Measurements from ENCODE around the gene RNGTT. TPM values are rescaled to one million over a fixed set of nuclear protein-coding genes. Genes with fewer than 3 reads are reported as not detected.
"Not testable (repeated sequence)": the region's sequence is repeated elsewhere in the genome, so short reads cannot be mapped to it uniquely, and the experiment has no call there.

RNGTT gene
- total RNA-seq, 1 donor from 2014 or later, result 24.2 TPM

- Mint-ChIP-seq H3K36me3 (ENCODE audit: low read depth) (peaks cover 30% of the 10 kb centered on the region), H3K27me3 (ENCODE audit: low read depth) (no peaks in the 10 kb centered on the region), H3K4me1 (ENCODE audit: low read depth) (peaks cover 6% of the 10 kb centered on the region), H3K27ac (no peak overlapping the region), H3K9me3 (peaks cover 7% of the 10 kb centered on the region), H3K4me3 (ENCODE audit: low read depth) (no peak overlapping the region)
- DNase-seq (ENCODE audit: low spot score), result no peak
- intact Hi-C loops (cut with micrococcal nuclease), result no loop called here
Measured at GRCh38 chr6:88734544-88734943, 228.9 kb downstream of the RNGTT start.

- Mint-ChIP-seq H3K4me1 (ENCODE audit: low read depth) (peaks cover 11% of the 10 kb centered on the region), H3K27me3 (ENCODE audit: low read depth) (no peaks in the 10 kb centered on the region), H3K36me3 (ENCODE audit: low read depth) (peaks cover 24% of the 10 kb centered on the region), H3K4me3 (ENCODE audit: low read depth) (no peak overlapping the region), H3K27ac (no peak overlapping the region), H3K9me3 (peaks cover 7% of the 10 kb centered on the region)
- no peak for DNase-seq (ENCODE audit: low spot score)
- intact Hi-C loops (cut with micrococcal nuclease), result no loop called here
Measured at GRCh38 chr6:88730611-88731011, 232.8 kb downstream of the RNGTT start.

DNA sequence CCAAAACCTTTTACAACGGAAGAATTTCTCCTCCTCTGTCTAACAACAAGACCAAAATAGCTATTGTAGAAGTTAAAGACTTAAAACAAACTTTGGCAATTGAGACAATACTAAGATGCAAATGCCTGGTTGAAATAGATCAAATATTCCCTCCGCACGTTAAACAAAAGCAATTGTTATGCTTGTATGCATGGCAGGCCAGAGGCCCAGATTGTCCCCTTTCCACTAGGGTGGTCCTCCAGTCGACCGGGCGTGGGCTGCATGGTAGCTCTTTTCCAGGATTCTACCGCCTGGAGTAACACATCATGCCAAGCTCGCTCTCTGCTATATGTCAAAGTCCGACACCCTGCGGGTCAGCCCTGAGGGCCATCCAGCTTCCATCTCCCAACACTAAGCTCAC is 234.7 kb downstream of the RNGTT start:
- no peak overlapping the region for H3K4me3 Mint-ChIP-seq (ENCODE audit: low read depth)
- H3K36me3 Mint-ChIP-seq (ENCODE audit: low read depth), result peaks cover 30% of the 10 kb centered on the region
- H3K27me3 Mint-ChIP-seq (ENCODE audit: low read depth), result no peaks in the 10 kb centered on the region
- no peak overlapping the region for H3K27ac Mint-ChIP-seq
- H3K9me3 Mint-ChIP-seq, result peaks cover 5% of the 10 kb centered on the region
- intact Hi-C loops (cut with micrococcal nuclease), result no loop called here
- no peak for DNase-seq (ENCODE audit: low spot score)
- peaks cover 22% of the 10 kb centered on the region for H3K4me1 Mint-ChIP-seq (ENCODE audit: low read depth)

DNA sequence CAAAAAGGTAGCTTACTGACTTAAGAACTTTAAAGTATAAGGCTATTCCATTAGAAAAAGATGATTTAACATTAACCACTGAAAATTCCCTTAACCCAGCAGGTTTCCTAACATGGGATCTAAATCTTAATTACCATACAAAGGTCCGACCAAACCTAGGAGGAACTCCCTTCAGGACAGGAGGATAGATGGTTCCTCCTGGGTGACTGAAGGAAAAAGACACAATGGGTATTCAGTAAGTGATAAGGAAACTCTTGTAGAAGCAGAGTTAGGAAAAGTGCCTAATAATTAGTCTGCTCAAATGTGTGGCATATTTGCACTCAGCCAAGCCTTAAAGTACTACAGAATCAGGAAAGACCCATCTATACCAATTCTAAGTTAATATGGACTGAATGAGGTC is 237.0 kb downstream of the RNGTT start:
- H3K27ac Mint-ChIP-seq; intact Hi-C loops (cut with micrococcal nuclease); H3K4me3 Mint-ChIP-seq (ENCODE audit: low read depth); H3K9me3 Mint-ChIP-seq; DNase-seq (ENCODE audit: low spot score); H3K27me3 Mint-ChIP-seq (ENCODE audit: low read depth): not testable (repeated sequence)
- H3K36me3 Mint-ChIP-seq (ENCODE audit: low read depth), result peaks cover 27% of the 10 kb centered on the region
- H3K4me1 Mint-ChIP-seq (ENCODE audit: low read depth), result peaks cover 18% of the 10 kb centered on the region

DNA sequence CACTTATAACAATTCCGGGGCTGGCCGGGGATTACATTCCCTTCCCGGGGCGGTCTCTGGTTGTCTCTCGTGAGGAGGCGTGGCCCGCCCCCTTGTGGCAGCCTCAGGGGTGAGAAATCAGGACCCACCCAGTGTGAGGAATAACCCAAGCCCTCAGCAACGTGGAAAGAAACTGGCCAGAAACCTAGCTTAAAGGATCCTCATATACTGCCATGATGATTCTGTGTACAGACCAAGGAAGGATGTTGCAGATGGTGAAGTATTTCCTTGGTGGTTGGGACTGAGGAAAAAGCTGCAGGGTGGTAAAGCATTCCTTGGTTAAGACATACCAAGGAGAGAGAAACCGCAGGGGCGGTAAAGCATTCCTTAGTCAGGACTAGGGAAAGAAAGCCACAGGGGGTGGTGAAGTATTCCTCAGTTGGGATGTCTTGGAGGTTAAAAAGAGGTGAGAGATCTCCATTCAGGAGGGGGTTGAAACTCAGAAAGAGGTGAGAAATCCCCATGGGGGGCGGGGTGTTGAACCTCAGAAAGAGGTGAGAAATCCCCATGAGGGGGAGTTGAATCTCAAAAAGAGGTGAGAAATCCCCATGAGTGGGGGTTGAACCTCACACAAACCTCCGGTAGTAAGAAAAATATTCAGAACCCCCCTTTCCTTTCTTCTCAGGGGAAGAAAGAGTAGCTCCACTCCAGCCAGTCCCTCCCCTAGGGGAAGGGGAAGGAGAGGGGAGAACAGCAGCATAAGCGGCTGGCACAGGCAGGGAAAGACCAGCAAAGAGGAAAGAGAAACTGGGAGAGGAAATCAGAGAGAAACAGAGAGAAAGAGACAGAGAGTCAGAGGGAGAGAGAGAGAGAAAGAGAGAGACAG is 238.1 kb downstream of the RNGTT start:
- intact Hi-C loops (cut with micrococcal nuclease), result no loop called here
- no peak overlapping the region for H3K4me3 Mint-ChIP-seq (ENCODE audit: low read depth)
- H3K36me3 Mint-ChIP-seq (ENCODE audit: low read depth), result peaks cover 18% of the 10 kb centered on the region
- no peaks in the 10 kb centered on the region for H3K27me3 Mint-ChIP-seq (ENCODE audit: low read depth)
- H3K9me3 Mint-ChIP-seq, result no peaks in the 10 kb centered on the region
- no peak for DNase-seq (ENCODE audit: low spot score)
- peaks cover 16% of the 10 kb centered on the region for H3K4me1 Mint-ChIP-seq (ENCODE audit: low read depth)
- peak overlapping the region; percentile 58 for H3K27ac Mint-ChIP-seq

DNA sequence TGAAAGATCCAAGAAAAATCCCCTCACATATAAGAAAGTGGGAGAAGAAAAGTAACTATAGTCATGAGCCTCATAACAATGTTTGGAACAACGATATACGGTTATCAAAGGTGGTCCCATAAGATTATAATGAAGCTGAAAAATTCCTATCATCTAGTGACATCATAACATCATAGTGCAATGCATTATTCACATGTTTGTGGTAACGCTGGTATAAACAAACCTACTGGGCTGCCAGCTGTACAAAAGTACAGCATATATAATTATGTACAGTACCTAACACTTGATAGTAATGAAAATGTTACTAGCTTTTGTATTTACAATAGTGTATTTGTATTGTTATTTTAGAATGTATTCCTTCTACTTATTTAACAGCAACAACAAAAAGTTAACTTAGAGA is 240.7 kb downstream of the RNGTT start:
- H3K9me3 Mint-ChIP-seq, result no peaks in the 10 kb centered on the region
- intact Hi-C loops (cut with micrococcal nuclease), result no loop called here
- no peaks in the 10 kb centered on the region for H3K27me3 Mint-ChIP-seq (ENCODE audit: low read depth)
- DNase-seq (ENCODE audit: low spot score), result no peak
- H3K4me1 Mint-ChIP-seq (ENCODE audit: low read depth), result peaks cover 16% of the 10 kb centered on the region
- peaks cover 6% of the 10 kb centered on the region for H3K36me3 Mint-ChIP-seq (ENCODE audit: low read depth)
- H3K27ac Mint-ChIP-seq, result no peak overlapping the region
- H3K4me3 Mint-ChIP-seq (ENCODE audit: low read depth), result no peak overlapping the region

GRCh38 chr6:88716399-88716798 is 247.0 kb downstream of the RNGTT start:
- H3K9me3 Mint-ChIP-seq; H3K4me1 Mint-ChIP-seq (ENCODE audit: low read depth); DNase-seq (ENCODE audit: low spot score); H3K27me3 Mint-ChIP-seq (ENCODE audit: low read depth); H3K4me3 Mint-ChIP-seq (ENCODE audit: low read depth); intact Hi-C loops (cut with micrococcal nuclease); H3K27ac Mint-ChIP-seq: not testable (repeated sequence)
- peaks cover 12% of the 10 kb centered on the region for H3K36me3 Mint-ChIP-seq (ENCODE audit: low read depth)

- Mint-ChIP-seq H3K27me3 (ENCODE audit: low read depth) (no peaks in the 10 kb centered on the region), H3K27ac (no peak overlapping the region), H3K4me1 (ENCODE audit: low read depth) (no peaks in the 10 kb centered on the region), H3K4me3 (ENCODE audit: low read depth) (no peak overlapping the region), H3K36me3 (ENCODE audit: low read depth) (peaks cover 12% of the 10 kb centered on the region), H3K9me3 (peaks cover 10% of the 10 kb centered on the region)
- no peak for DNase-seq (ENCODE audit: low spot score)
- intact Hi-C loops (cut with micrococcal nuclease), result no loop called here
Measured at GRCh38 chr6:88712243-88712936, 251.0 kb downstream of the RNGTT start.

- Mint-ChIP-seq H3K36me3 (ENCODE audit: low read depth) (peaks cover 4% of the 10 kb centered on the region), H3K9me3 (peaks cover 5% of the 10 kb centered on the region), H3K27me3 (ENCODE audit: low read depth) (no peaks in the 10 kb centered on the region), H3K27ac (no peak overlapping the region), H3K4me3 (ENCODE audit: low read depth) (no peak overlapping the region), H3K4me1 (ENCODE audit: low read depth) (peaks cover 9% of the 10 kb centered on the region)
- no peak for DNase-seq (ENCODE audit: low spot score)
- intact Hi-C loops (cut with micrococcal nuclease), result no loop called here
Measured at GRCh38 chr6:88709819-88710246, 253.6 kb downstream of the RNGTT start.

DNA sequence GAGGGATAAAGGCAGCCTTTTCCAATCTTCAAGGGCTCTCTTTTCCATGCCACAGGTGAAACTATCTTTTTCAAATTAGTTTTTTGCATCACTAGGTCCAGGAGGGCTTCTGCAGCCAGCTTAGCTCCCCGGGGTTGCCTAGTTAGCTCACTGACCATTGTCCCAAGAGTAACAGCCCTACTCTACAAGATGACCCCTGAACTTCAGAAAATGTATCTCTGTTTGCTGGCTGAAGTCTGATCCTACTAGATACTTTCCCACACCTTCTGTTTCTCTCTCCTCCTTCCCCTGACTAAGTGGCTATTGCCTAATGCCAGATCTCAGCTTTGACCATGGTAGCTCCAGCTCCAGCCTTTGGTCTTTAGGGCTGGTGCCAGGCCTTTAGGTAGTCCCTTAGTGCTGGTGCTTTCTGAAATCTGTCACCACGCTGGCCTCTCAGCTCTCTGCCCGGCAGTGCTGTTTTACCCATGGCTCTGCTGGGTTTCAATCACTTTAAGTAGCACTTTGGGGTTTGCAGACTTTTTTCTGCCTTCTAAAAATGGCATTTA is 255.1 kb downstream of the RNGTT start:
- Mint-ChIP-seq H3K36me3 (ENCODE audit: low read depth) (peaks cover 5% of the 10 kb centered on the region), H3K9me3 (no peaks in the 10 kb centered on the region), H3K4me3 (ENCODE audit: low read depth) (no peak overlapping the region), H3K27ac (no peak overlapping the region), H3K4me1 (ENCODE audit: low read depth) (peaks cover 10% of the 10 kb centered on the region), H3K27me3 (ENCODE audit: low read depth) (no peaks in the 10 kb centered on the region)
- DNase-seq (ENCODE audit: low spot score), result no peak
- intact Hi-C loops (cut with micrococcal nuclease), result no loop called here

DNA sequence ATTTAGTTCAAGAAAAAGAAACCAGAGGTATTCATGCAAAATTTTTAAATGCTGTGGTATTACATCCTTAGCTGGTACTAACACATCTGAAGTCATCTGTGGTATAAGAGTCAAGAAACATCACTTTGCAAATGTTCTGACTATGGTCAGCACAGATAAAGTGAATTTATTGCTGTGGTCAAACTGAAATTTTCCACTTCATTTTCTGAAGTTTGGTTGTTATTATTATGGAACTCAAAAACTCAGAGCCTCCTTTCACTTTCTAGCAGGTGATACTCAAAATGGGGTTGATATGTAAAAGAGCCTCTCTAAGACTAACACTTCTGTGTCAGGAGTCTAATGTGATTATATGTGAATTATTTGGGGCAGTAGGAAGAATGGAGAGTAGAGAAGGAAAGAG is 257.8 kb downstream of the RNGTT start:
- H3K4me1 Mint-ChIP-seq (ENCODE audit: low read depth), result peaks cover 10% of the 10 kb centered on the region
- intact Hi-C loops (cut with micrococcal nuclease), result no loop called here
- no peaks in the 10 kb centered on the region for H3K9me3 Mint-ChIP-seq
- no peaks in the 10 kb centered on the region for H3K27me3 Mint-ChIP-seq (ENCODE audit: low read depth)
- no peak overlapping the region for H3K4me3 Mint-ChIP-seq (ENCODE audit: low read depth)
- H3K36me3 Mint-ChIP-seq (ENCODE audit: low read depth), result peaks cover 5% of the 10 kb centered on the region
- H3K27ac Mint-ChIP-seq, result peak overlapping the region; percentile 19
- no peak for DNase-seq (ENCODE audit: low spot score)

- no peaks in the 10 kb centered on the region for H3K9me3 Mint-ChIP-seq
- H3K27ac Mint-ChIP-seq, result no peak overlapping the region
- peaks cover 5% of the 10 kb centered on the region for H3K36me3 Mint-ChIP-seq (ENCODE audit: low read depth)
- H3K27me3 Mint-ChIP-seq (ENCODE audit: low read depth), result no peaks in the 10 kb centered on the region
- no peak overlapping the region for H3K4me3 Mint-ChIP-seq (ENCODE audit: low read depth)
- no peak for DNase-seq (ENCODE audit: low spot score)
- peaks cover 14% of the 10 kb centered on the region for H3K4me1 Mint-ChIP-seq (ENCODE audit: low read depth)
- intact Hi-C loops (cut with micrococcal nuclease), result no loop called here
Measured at GRCh38 chr6:88704980-88705379, 258.4 kb downstream of the RNGTT start.

DNA sequence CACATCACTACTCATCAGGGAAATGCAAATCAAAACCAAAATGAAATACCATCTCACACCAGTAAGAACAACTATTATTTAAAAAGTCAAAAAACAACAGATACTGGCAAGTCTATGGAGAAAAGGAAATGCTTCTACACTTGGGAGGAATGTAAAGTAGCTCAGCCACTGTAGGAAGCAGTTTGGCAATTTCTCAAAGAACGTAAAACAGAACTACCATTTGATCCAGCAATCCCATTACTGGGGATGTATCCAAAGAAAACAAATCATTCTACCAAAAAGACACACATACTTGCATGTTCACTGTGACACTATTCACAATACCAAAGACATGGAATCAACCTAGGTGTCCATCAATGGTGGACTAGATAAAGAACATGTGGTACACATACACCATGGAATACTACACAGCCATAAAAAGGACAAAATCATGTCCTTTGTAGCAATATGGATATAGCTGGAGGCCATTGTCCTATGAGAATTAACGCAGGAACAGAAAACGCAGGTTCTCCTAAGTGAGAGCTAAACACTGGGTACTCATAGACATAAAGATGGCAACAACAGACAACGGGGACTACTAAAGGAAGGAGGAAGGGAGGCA is 260.4 kb downstream of the RNGTT start:
- Mint-ChIP-seq H3K27me3 (ENCODE audit: low read depth) (no peaks in the 10 kb centered on the region), H3K36me3 (ENCODE audit: low read depth) (peaks cover 5% of the 10 kb centered on the region), H3K4me1 (ENCODE audit: low read depth) (peaks cover 15% of the 10 kb centered on the region), H3K27ac (no peak overlapping the region), H3K9me3 (no peaks in the 10 kb centered on the region), H3K4me3 (ENCODE audit: low read depth) (no peak overlapping the region)
- no peak for DNase-seq (ENCODE audit: low spot score)
- intact Hi-C loops (cut with micrococcal nuclease), result no loop called here
